NCI-H1105 (cell line): ENCODE results near the gene FBXO24.

ENCODE experiments used
- DNase-seq: peaks from one replicate; lab custom pipeline; 2025; lab: John Stamatoyannopoulos, UW

Gene FBXO24

GRCh38 chr7:100591596-100591995 lies 5.5 kb downstream of the FBXO24 start:
- DNase-seq = no peak

- no peak for DNase-seq
Measured at GRCh38 chr7:100595188-100595587, 9.1 kb downstream of the FBXO24 start.

- no peak for DNase-seq
Measured at GRCh38 chr7:100598425-100598824, 12.3 kb downstream of the FBXO24 start.

- DNase-seq = no peak
Measured at GRCh38 chr7:100599911-100600729, 14.0 kb downstream of the FBXO24 start.

GRCh38 chr7:100600730-100601038 lies 14.6 kb downstream of the FBXO24 start:
- no peak for DNase-seq

GRCh38 chr7:100602889-100603725 lies 17.0 kb downstream of the FBXO24 start:
- no peak for DNase-seq

- no peak for DNase-seq
Measured at GRCh38 chr7:100603726-100604027, 17.5 kb downstream of the FBXO24 start.

- peak; percentile 28 for DNase-seq
Measured at GRCh38 chr7:100604028-100604975, 18.2 kb downstream of the FBXO24 start.

- DNase-seq = no peak
Measured at GRCh38 chr7:100604976-100605911, 19.1 kb downstream of the FBXO24 start.

- DNase-seq = no peak
Measured at GRCh38 chr7:100606313-100606712, 20.2 kb downstream of the FBXO24 start.

GRCh38 chr7:100607111-100607510 lies 21.0 kb downstream of the FBXO24 start:
- DNase-seq = no peak

- DNase-seq = no peak
Measured at GRCh38 chr7:100609958-100610357, 23.8 kb downstream of the FBXO24 start.

GRCh38 chr7:100611983-100612729 lies 26.0 kb downstream of the FBXO24 start, which contains the start of gene MOSPD3:
MOSPD3 (plus strand) TSS chr7:100612540; CDS start chr7:100612792, 252 bp downstream.
- DNase-seq = peak; percentile 98

- no peak for DNase-seq
Measured at GRCh38 chr7:100612730-100613390, 26.7 kb downstream of the FBXO24 start.

GRCh38 chr7:100613412-100614175 lies 27.5 kb downstream of the FBXO24 start:
- DNase-seq = no peak

- DNase-seq = no peak
Measured at GRCh38 chr7:100614308-100614861, 28.3 kb downstream of the FBXO24 start.

GRCh38 chr7:100620239-100620638 lies 34.1 kb downstream of the FBXO24 start:
- no peak for DNase-seq

GRCh38 chr7:100620804-100621203 lies 34.7 kb downstream of the FBXO24 start:
- DNase-seq = no peak

GRCh38 chr7:100621554-100621953 lies 35.4 kb downstream of the FBXO24 start:
- DNase-seq = no peak
